NCI-H524 treated with DMSO at 0.1 percent for 48 hours (cell line): ENCODE data around the gene CENPO.
"Not testable (repeated sequence)": the region's sequence is repeated elsewhere in the genome, so short reads cannot be mapped to it uniquely, and the experiment has no call there.

Experiments used
- DNase-seq: peaks from one replicate; lab custom pipeline; 2025; lab: John Stamatoyannopoulos, UW

The CENPO gene

DNA sequence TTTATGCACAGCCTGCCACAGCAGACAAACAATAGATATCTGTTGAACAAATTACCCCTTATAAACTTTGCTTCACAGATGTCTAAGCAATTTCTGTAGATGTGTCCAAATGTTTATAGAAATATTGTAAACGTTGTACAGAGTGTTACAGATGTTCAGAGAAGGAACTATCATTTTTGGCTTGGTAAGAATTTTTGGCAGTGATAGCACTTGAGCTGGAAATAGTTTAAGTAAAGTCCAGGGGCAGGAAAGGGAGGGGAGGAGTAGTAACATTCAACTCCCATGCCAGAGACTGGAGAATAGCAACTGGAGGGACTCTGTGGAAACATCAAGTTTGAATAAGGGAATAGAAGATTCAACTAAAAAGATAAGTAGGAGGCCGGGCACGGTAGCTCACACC, 4.4 kb upstream of the CENPO start:
- no peak for DNase-seq

- no peak for DNase-seq
Measured at GRCh38 chr2:24791452-24791851, 1.8 kb upstream of the CENPO start.

DNA sequence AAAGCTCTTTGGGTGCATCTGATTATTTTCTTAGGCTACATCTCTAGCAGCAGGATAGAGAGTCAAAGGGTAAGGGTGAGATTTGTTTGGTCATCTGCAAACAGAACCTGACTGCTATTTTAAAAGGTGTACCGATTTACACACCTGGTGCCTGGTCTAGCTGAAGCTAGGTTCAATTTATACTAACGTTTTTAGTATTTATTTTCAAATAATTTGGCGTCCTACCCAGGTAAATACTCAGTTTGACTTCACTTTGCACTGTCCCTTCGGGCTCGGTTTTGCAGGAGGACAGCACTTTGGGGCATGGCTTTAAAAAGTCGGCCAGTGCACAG, 717 bp upstream of the CENPO start:
- DNase-seq, result no peak

- DNase-seq, result peak; percentile 25
Measured at GRCh38 chr2:24793761-24794435, 673 bp downstream of the CENPO start.

- no peak for DNase-seq
Measured at GRCh38 chr2:24797644-24798043, 4.4 kb downstream of the CENPO start.

DNA sequence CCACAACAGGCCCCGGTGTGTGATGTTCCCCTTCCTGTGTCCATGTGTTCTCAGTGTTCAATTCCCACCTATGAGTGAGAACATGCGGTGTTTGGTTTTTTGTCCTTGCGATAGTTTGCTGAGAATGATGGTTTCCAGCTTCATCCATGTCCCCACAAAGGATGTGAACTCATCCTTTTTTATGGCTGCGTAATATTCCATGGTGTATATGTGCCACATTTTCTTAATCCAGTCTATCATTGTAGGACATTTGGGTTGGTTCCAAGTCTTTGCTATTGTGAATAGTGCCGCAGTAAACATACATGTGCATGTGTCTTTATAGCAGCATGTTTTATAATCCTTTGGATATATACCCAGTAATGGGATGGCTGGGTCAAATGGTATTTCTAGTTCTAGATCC, 7.3 kb downstream of the CENPO start:
- DNase-seq, result not testable (repeated sequence)

DNA sequence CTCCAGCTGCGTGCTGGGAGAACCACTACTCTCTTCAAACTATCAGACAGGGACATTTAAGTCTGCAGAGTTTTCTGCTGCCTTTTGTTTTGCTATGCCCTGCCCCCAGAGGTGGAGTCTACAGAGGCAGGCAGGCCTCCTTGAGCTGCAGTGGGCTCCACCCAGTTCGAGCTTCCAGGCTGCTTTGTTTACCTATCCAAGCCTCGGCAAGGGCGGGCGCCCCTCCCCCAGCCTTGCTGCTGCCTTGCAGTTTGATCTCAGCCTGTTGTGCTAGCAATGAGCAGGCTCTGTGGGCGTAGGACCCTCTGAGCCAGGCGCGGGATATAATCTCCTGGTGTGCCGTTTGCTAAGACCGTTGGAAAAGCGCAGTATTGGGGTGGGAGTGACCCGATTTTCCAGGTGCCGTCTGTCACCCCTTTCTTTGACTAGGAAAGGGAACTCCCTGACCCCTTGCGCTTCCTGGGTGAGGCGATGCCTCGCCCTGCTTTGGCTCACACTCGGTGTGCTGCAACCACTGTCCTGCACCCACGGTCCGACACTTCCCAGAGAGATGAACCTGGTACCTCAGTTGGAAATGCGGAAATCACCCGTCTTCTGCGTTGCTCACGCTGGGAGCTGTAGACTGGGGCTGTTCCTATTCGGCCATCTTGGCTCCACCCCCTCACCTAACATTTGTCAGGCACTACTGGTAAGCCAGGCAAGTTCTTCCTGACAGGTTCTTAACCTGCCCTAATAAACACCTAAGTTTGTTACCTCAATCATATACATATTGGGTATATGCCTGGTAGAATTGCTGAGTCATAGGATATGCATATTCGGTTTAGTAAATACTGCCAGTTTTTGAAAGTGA, 12.8 kb downstream of the CENPO start:
- not testable (repeated sequence) for DNase-seq

DNA sequence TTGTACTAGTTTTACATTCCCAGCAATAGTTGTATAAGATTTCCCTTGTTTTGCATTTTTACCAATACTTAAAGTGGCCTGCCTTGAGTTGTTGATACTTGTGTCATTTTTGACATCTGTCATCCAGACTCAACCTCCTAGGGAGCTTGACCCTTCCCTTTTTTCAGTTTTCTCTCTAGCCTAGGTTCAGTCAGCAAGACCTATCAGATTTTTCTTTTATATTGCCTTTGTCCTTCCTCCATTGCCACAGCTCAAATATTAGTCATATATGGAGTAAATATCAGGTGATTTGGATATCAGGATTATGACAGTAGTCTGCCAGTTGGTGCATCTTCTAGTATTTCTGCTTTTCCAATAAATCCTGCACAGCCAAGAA, 13.4 kb downstream of the CENPO start:
- no peak for DNase-seq

- no peak for DNase-seq
Measured at GRCh38 chr2:24809316-24810007, 16.2 kb downstream of the CENPO start.

DNA sequence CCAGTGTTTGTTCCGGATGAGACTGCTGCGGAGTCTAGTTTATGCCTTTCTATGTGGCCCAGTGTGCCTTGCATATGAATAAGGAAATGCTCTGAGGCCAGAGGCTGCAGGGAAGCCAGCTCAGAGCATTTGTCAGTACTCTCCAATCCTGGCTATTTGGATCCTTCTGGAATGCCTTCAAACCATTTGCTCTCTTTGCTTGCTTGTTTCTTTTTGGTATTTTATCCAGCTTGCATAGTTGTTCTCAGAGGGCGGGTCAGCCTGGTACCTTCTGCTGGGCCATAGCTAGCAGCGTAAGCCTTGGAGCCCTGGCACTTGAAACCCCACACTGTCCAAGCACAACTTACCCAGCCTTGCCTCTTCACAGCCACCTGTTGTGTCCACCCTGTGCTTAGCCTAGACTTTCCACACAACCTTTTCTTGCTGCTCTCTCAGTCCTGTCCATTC, 20.5 kb downstream of the CENPO start:
- no peak for DNase-seq

- no peak for DNase-seq
Measured at GRCh38 chr2:24814516-24814915, 21.3 kb downstream of the CENPO start.

DNA sequence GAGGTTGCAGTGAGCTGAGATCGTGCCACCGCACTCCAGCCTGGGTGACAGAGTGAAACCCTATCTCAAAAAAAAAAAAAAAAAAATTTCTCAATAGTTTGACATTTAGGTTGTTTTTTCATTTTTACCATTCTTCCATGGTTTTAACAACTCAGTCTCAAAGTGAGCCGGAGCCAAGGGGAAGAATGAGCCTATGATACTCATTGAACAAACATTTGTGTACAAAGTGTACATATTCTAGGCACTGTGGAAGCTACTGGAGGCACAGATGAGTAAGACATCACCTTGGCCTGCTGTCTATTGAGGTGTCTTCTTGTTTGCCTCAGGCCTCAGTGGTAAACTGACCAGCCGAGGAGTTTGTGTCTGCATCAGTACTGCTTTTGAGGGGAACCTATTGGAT, 21.9 kb downstream of the CENPO start:
- DNase-seq, result no peak

- no peak for DNase-seq
Measured at GRCh38 chr2:24816404-24816803, 23.2 kb downstream of the CENPO start.

DNA sequence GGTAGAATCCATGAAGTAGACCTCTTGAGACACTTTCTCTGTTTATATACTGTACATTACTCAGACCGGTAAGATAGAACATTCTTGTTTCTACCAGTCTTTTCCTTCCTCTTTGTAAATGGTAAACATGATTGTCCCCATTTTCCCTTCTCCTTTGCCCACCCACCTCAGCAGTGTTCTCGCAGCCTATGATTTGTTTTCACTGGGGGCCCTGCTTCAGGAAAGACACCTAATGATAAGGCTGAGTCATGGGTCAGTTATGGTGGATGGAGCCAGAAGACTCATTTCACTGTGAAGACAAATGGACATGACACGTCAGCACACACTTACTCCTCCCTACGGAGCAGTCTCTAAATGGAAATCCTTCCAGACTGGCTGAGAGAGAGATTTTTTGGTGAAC, 23.7 kb downstream of the CENPO start:
- DNase-seq, result no peak

GRCh38 chr2:24818721-24819167, 25.5 kb downstream of the CENPO start:
- no peak for DNase-seq

GRCh38 chr2:24819442-24820174, 26.4 kb downstream of the CENPO start:
- DNase-seq, result no peak

DNA sequence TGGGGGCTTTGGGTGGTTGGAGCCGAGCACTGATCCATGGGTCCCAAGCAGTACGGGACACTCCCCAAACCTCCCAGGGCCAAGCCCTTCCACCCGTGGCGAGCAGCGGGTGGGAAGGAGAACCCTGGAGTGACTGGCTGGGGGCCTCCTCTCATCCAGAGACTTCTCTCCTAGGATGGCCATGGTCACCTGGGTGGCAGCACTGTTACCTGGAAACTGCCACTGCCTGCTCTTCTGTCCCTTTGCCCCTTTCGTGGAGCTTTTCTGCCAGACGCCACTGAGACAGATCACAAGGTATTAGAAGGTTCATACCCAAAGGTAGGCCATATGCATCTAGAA, 26.9 kb downstream of the CENPO start:
- DNase-seq, result no peak

- no peak for DNase-seq
Measured at GRCh38 chr2:24820598-24821432, 27.6 kb downstream of the CENPO start.

GRCh38 chr2:24821433-24821891, 28.2 kb downstream of the CENPO start:
- DNase-seq, result no peak

DNA sequence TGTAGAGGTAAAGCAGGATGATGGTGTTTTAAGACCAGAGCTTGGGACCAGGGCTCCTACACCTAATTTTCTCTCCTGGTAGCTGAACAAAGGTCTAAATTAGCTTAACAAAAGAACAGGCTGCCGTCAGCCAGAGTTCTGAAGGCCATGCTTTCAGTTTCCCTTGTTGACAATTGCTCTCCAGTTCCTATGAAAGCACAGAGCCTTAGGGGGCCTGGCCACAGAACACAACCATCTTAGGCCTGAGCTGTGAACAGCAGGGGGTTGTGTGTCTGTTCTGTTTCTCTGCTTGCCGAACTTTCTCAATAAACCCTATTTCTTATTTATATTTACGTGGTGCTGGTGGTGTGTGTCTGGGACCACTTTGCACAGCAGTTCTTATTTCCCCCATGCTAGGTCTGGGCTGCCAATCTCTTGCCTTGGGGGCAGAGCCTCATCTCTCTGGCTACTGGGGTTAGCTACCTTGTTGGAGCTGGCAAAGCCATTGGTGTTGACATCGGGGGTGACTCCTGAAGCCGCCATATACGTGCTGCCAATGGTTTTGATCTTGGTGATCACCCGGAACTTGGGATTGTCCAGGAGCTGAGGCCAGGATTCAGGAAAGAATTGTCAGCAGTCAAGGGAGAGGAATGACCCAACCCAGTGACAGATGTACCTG, 29.0 kb downstream of the CENPO start:
- DNase-seq, result no peak

- no peak for DNase-seq
Measured at GRCh38 chr2:24824071-24824588, 30.9 kb downstream of the CENPO start.
